ENCODE results near the gene GPRASP1.

GPRASP1 gene

GRCh38 chrX:102696306-102696705 is 45.0 kb downstream of the GPRASP1 start:
- no peak for DNase-seq (ENCODE audit: low read depth in 2 of 3, low spot score in 2 of 3)

DNA sequence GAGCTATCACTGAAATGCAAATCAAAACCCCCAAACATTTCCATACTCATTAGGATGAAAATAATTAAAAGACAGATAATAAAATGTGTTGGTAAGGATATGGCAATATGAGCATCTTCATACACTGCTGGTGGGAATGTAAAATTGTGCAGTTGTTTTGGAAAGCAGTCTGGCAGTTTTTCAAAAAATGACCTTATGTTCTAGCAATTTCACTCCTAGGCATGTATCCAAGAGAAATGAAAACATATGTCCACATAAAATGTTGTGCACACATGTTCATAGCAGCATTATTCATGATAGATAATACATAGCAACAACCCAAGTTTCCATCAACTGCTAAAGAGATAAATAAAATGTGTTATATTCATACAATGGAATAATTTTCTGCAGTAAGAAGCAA is 46.2 kb downstream of the GPRASP1 start:
- DNase-seq (ENCODE audit: low read depth in 2 of 3, low spot score in 2 of 3): no peak
